ENCODE results near the gene SLC2A6. TPM values are rescaled to one million over a fixed set of nuclear protein-coding genes. Genes with fewer than 3 reads are reported as not detected.

Gene SLC2A6
- polyA plus RNA-seq, 1 experiment: 1.7 TPM

GRCh38 chr9:133474215-133474614 is 4.7 kb downstream of the SLC2A6 start:
- no peak for TF ChIP-seq CTCF (IDR thresholded peaks at IDR 0.05; ENCODE audit: low read depth, low read length)
- peaks cover 4% of the 10 kb centered on the region for H3K27me3 ChIP-seq (ENCODE audit: control insufficient read depth, insufficient read depth, low read length)
- no peaks in the 10 kb centered on the region; the same call in 1 of the 2 replicates for H3K9me3 ChIP-seq (ENCODE audit: control insufficient read depth, insufficient read depth, low read length)
- H3K27ac ChIP-seq (ENCODE audit: low read depth, low read length): no peak overlapping the region
- POLR2A ChIA-PET: no interaction called here
- CTCF ChIA-PET: interaction anchor here (1.8 kb wide), 1 partner anchor 12 kb away, joined by 3 read pairs; no protein-coding TSS in a partner anchor
- no peak overlapping the region for H3K4me3 ChIP-seq (ENCODE audit: low read depth, low read length)
- DNase-seq (ENCODE audit: low read depth, low spot score): no peak

- ChIA-PET POLR2A (no interaction called here), CTCF (no interaction called here)
- Histone ChIP-seq H3K9me3 (ENCODE audit: control insufficient read depth, insufficient read depth, low read length) (no peaks in the 10 kb centered on the region; the same call in 1 of the 2 replicates), H3K27ac (ENCODE audit: low read depth, low read length) (no peak overlapping the region), H3K27me3 (ENCODE audit: control insufficient read depth, insufficient read depth, low read length) (peaks cover 4% of the 10 kb centered on the region), H3K4me3 (ENCODE audit: low read depth, low read length) (no peak overlapping the region)
- DNase-seq (ENCODE audit: low read depth, low spot score): no peak
- no peak for TF ChIP-seq CTCF (IDR thresholded peaks at IDR 0.05; ENCODE audit: low read depth, low read length)
These were observed 5.2 kb downstream of the SLC2A6 start for GRCh38 chr9:133473743-133474142.

GRCh38 chr9:133472753-133473378 is 6.0 kb downstream of the SLC2A6 start:
- no peak for DNase-seq (ENCODE audit: low read depth, low spot score)
- Histone ChIP-seq H3K27me3 (ENCODE audit: control insufficient read depth, insufficient read depth, low read length) (peaks cover 4% of the 10 kb centered on the region), H3K4me3 (ENCODE audit: low read depth, low read length) (no peak overlapping the region), H3K27ac (ENCODE audit: low read depth, low read length) (no peak overlapping the region), H3K9me3 (ENCODE audit: control insufficient read depth, insufficient read depth, low read length) (no peaks in the 10 kb centered on the region; the same call in 1 of the 2 replicates)
- CTCF ChIA-PET: no interaction called here
- POLR2A ChIA-PET: no interaction called here
- TF ChIP-seq CTCF (IDR thresholded peaks at IDR 0.05; ENCODE audit: low read depth, low read length): no peak

GRCh38 chr9:133472277-133472645 is 6.6 kb downstream of the SLC2A6 start:
- CTCF ChIA-PET: no interaction called here
- no peak for DNase-seq (ENCODE audit: low read depth, low spot score)
- Histone ChIP-seq H3K4me3 (ENCODE audit: low read depth, low read length) (no peak overlapping the region), H3K27me3 (ENCODE audit: control insufficient read depth, insufficient read depth, low read length) (peaks cover 4% of the 10 kb centered on the region), H3K27ac (ENCODE audit: low read depth, low read length) (no peak overlapping the region), H3K9me3 (ENCODE audit: control insufficient read depth, insufficient read depth, low read length) (no peaks in the 10 kb centered on the region; the same call in 1 of the 2 replicates)
- no peak for TF ChIP-seq CTCF (IDR thresholded peaks at IDR 0.05; ENCODE audit: low read depth, low read length)
- POLR2A ChIA-PET: no interaction called here

- no peak overlapping the region for H3K27ac ChIP-seq (ENCODE audit: low read depth, low read length)
- ChIA-PET CTCF (no interaction called here), POLR2A (no interaction called here)
- no peaks in the 10 kb centered on the region for H3K27me3 ChIP-seq (ENCODE audit: control insufficient read depth, insufficient read depth, low read length)
- H3K9me3 ChIP-seq (ENCODE audit: control insufficient read depth, insufficient read depth, low read length): no peaks in the 10 kb centered on the region; the same call in 1 of the 2 replicates
- no peak overlapping the region for H3K4me3 ChIP-seq (ENCODE audit: low read depth, low read length)
- TF ChIP-seq CTCF (IDR thresholded peaks at IDR 0.05; ENCODE audit: low read depth, low read length): no peak
- no peak for DNase-seq (ENCODE audit: low read depth, low spot score)
These were observed 7.2 kb downstream of the SLC2A6 start for GRCh38 chr9:133471551-133472276.

All from AG04450 (cell line).